Smooth muscle cell (in vitro differentiated cells): ENCODE measurements around the gene UQCRHL. TPM values are rescaled to one million over a fixed set of nuclear protein-coding genes. Genes with fewer than 3 reads are reported as not detected.

Source experiments
- DNase-seq: peaks from one replicate; lab custom pipeline; 2025; ENCODE audit not compliant: unreplicated experiment; lab: John Stamatoyannopoulos, UW
- H2AFZ ChIP-seq: fragments of 200-600 bp; sonication (generic); 2 replicates; pipeline ENCODE4 v1.6.0; 2016; ENCODE audit warnings: antibody characterized with exemption, low read depth, mild to moderate bottlenecking
- H3F3A ChIP-seq: fragments of 200-600 bp; sonication (generic); 2 replicates; pipeline ENCODE4 v1.6.0; 2017; ENCODE audit warnings: antibody characterized with exemption, low read depth
- H3K27ac ChIP-seq: fragments of 200-600 bp; sonication (generic); 2 replicates; pipeline ENCODE4 v1.5.1; 2016; ENCODE audit warnings: low read depth, mild to moderate bottlenecking
- H3K27me3 ChIP-seq: fragments of 200-600 bp; sonication (generic); 2 replicates; pipeline ENCODE4 v1.6.1; 2016; ENCODE audit warnings: low read depth, mild to moderate bottlenecking
- H3K36me3 ChIP-seq: fragments of 200-600 bp; sonication (generic); 2 replicates; pipeline ENCODE4 v1.5.1; 2016; ENCODE audit warnings: low read depth
- H3K4me1 ChIP-seq: fragments of 200-600 bp; sonication (generic); 2 replicates; pipeline ENCODE4 v1.5.1; 2016; ENCODE audit warnings: low read depth
- H3K4me2 ChIP-seq: fragments of 200-600 bp; sonication (generic); 2 replicates; pipeline ENCODE4 v1.6.0; 2016; ENCODE audit warnings: mild to moderate bottlenecking
- H3K4me3 ChIP-seq: fragments of 200-600 bp; sonication (generic); 2 replicates; pipeline ENCODE4 v1.5.1; 2016; ENCODE audit warnings: mild to moderate bottlenecking
- H3K79me2 ChIP-seq: fragments of 200-600 bp; sonication (generic); 2 replicates; pipeline ENCODE4 v1.6.0; 2016; ENCODE audit warnings: low read depth, mild to moderate bottlenecking
- H3K9ac ChIP-seq: fragments of 200-600 bp; sonication (generic); 2 replicates; pipeline ENCODE4 v1.6.0; 2016; ENCODE audit warnings: low read depth
- H3K9me3 ChIP-seq: fragments of 200-600 bp; sonication (generic); replicated peaks from 2 replicates; pipeline ENCODE4 v1.5.1; 2016; ENCODE audit warnings: low read depth
- H4K20me1 ChIP-seq: fragments of 200-600 bp; sonication (generic); 2 replicates; pipeline ENCODE4 v1.6.0; 2016; ENCODE audit warnings: low read depth
- WGBS: methylation state at CpG from one replicate; pipeline ENCODE4 v1.1.7; 2016; ENCODE audit warnings: low lambda C conversion rate; 5-methylcytosine and 5-hydroxymethylcytosine counted together
- polyA plus RNA-seq: library from polyadenylated mRNA; unstranded; fragments of >200 nt; fragmentation: Nextera tagmentation; extraction: Ambion mirVana; gene quantifications from 2 replicates; pipeline ENCODE4 v1.2.1, GENCODE V29; 2016
- total RNA-seq: library from RNA; depleted of rRNA; stranded (reverse); fragments of >200 nt; gene quantifications from 2 replicates; pipeline ENCODE4 v1.2.3, GENCODE V29; 2014
- TF ChIP-seq, protein P1 (sequence below): fragments of 200-600 bp; sonication (generic); IDR thresholded peaks from 2 replicates; pipeline ENCODE4 v1.5.1; 2017; ENCODE audit warnings: borderline replicate concordance, mild to moderate bottlenecking, antibody characterized with exemption; ENCODE audit not compliant: insufficient read depth, poor library complexity, severe bottlenecking

UQCRHL gene
- total and polyA plus RNA-seq, 2 experiments from 2014 or later: 1.1 to 4.4 TPM

- Histone ChIP-seq H4K20me1 (peaks cover 50% of the 10 kb centered on the region), H3K36me3 (peaks cover 10% of the 10 kb centered on the region), H3K9ac (no peak overlapping the region), H3K4me2 (no peak overlapping the region), H3K4me1 (no peaks in the 10 kb centered on the region), H3K4me3 (no peak overlapping the region), H2AFZ (no peak overlapping the region), H3F3A (no peaks in the 10 kb centered on the region), H3K27me3 (no peaks in the 10 kb centered on the region), H3K27ac (no peak overlapping the region), H3K79me2 (no peaks in the 10 kb centered on the region), H3K9me3 (no peaks in the 10 kb centered on the region)
- no peak for DNase-seq
- TF ChIP-seq, protein P1, sequence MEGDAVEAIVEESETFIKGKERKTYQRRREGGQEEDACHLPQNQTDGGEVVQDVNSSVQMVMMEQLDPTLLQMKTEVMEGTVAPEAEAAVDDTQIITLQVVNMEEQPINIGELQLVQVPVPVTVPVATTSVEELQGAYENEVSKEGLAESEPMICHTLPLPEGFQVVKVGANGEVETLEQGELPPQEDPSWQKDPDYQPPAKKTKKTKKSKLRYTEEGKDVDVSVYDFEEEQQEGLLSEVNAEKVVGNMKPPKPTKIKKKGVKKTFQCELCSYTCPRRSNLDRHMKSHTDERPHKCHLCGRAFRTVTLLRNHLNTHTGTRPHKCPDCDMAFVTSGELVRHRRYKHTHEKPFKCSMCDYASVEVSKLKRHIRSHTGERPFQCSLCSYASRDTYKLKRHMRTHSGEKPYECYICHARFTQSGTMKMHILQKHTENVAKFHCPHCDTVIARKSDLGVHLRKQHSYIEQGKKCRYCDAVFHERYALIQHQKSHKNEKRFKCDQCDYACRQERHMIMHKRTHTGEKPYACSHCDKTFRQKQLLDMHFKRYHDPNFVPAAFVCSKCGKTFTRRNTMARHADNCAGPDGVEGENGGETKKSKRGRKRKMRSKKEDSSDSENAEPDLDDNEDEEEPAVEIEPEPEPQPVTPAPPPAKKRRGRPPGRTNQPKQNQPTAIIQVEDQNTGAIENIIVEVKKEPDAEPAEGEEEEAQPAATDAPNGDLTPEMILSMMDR: no peak
- 97% methylated on average over 14 of the region's 14 CpGs for WGBS
Measured at GRCh38 chr1:15770313-15770962, 37.0 kb downstream of the UQCRHL start.

- Histone ChIP-seq H3K27me3 (no peaks in the 10 kb centered on the region), H3K27ac (no peak overlapping the region), H3K4me3 (no peak overlapping the region), H3K4me2 (no peak overlapping the region), H3K9me3 (no peaks in the 10 kb centered on the region), H2AFZ (no peak overlapping the region), H3K79me2 (peaks cover 16% of the 10 kb centered on the region), H3F3A (no peaks in the 10 kb centered on the region), H3K4me1 (no peaks in the 10 kb centered on the region), H4K20me1 (peaks cover 64% of the 10 kb centered on the region), H3K36me3 (peaks cover 5% of the 10 kb centered on the region), H3K9ac (no peak overlapping the region)
- TF ChIP-seq, protein P1: no peak
- 94% methylated on average over 7 of the region's 7 CpGs for WGBS
- no peak for DNase-seq
Measured at GRCh38 chr1:15768388-15768787, 39.1 kb downstream of the UQCRHL start.

DNA sequence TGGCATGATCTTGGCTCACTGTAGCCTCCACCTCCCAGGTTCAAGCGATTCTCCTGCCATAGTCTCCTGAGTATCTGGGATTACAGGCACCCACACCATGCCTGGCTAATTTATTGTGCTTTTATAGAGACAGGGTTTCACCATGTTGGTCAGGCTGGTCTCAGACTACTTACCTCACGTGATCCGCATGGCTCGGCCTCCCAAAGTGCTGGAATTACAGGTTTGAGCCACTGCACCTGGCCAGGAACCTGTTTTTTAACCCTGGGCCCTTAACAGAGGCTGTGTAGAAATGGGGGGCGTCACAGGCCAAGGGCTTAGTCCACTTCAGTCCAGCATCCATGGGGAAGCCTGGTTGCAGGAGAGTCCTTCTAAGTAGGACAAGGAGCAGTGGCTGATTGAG, 39.5 kb downstream of the UQCRHL start:
- Histone ChIP-seq H3K9ac (no peak overlapping the region), H3K27me3 (no peaks in the 10 kb centered on the region), H3K27ac (no peak overlapping the region), H2AFZ (no peak overlapping the region), H3K4me3 (no peak overlapping the region), H3K79me2 (peaks cover 18% of the 10 kb centered on the region), H3K4me1 (no peaks in the 10 kb centered on the region), H3K9me3 (no peaks in the 10 kb centered on the region), H3K4me2 (no peak overlapping the region), H4K20me1 (peaks cover 68% of the 10 kb centered on the region), H3F3A (no peaks in the 10 kb centered on the region), H3K36me3 (peaks cover 5% of the 10 kb centered on the region)
- 91% methylated on average over 5 of the region's 5 CpGs for WGBS
- TF ChIP-seq, protein P1: no peak
- no peak for DNase-seq
